ENCODE results near the gene HACE1. TPM values are rescaled to one million over a fixed set of nuclear protein-coding genes. Genes with fewer than 3 reads are reported as not detected.

The HACE1 gene
- total RNA-seq, 1 experiment from 2014 or later: 13.0 TPM

DNA sequence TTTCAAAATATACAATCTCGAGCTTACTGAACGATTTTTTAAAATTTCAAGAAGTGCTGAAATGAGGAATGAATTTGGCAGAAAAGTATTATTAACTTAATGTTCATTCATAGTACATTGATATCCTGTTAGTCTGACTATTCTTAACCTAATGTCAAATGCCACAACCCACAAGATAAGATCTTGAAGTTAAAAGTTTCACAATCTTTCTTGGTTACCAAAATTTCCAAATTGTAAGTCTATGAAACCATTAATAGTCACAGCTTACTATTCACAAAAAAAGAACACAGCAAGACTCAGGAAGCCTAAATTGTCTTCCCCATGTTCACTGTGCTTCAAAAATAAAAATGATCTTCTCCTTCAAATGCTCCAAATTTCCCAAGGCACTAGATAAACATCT is 71.3 kb downstream of the HACE1 start:
- Histone ChIP-seq H3K27me3 (ENCODE audit: control insufficient read depth, insufficient read depth, low read length) (no peaks in the 10 kb centered on the region), H3K27ac (ENCODE audit: low read length) (no peak overlapping the region), H3K36me3 (ENCODE audit: control insufficient read depth, insufficient read depth, low read length) (peaks cover 5% of the 10 kb centered on the region; the same call in 1 of the 2 replicates), H3K4me1 (ENCODE audit: control insufficient read depth, insufficient read depth, low read length) (peaks cover 8% of the 10 kb centered on the region; the same call in 1 of the 2 replicates), H3K9me3 (ENCODE audit: control insufficient read depth, insufficient read depth, low read depth, low read length) (no peaks in the 10 kb centered on the region), H3K4me3 (ENCODE audit: low read depth in 2 of 2, low read length in 2 of 2) (no peak overlapping the region)
- intact Hi-C loops (cut with micrococcal nuclease; ENCODE audit: unreplicated experiment): loop anchor here (2.0 kb wide), 1 partner anchor 290 kb away; no protein-coding TSS in a partner anchor
- TF ChIP-seq, protein P1, sequence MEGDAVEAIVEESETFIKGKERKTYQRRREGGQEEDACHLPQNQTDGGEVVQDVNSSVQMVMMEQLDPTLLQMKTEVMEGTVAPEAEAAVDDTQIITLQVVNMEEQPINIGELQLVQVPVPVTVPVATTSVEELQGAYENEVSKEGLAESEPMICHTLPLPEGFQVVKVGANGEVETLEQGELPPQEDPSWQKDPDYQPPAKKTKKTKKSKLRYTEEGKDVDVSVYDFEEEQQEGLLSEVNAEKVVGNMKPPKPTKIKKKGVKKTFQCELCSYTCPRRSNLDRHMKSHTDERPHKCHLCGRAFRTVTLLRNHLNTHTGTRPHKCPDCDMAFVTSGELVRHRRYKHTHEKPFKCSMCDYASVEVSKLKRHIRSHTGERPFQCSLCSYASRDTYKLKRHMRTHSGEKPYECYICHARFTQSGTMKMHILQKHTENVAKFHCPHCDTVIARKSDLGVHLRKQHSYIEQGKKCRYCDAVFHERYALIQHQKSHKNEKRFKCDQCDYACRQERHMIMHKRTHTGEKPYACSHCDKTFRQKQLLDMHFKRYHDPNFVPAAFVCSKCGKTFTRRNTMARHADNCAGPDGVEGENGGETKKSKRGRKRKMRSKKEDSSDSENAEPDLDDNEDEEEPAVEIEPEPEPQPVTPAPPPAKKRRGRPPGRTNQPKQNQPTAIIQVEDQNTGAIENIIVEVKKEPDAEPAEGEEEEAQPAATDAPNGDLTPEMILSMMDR (IDR thresholded peaks at IDR 0.05): no peak
- ChIA-PET CTCF (no interaction called here), POLR2A (no interaction called here)
- ATAC-seq (no peak), DNase-seq (ENCODE audit: low read depth, low spot score) (no peak)
- in situ Hi-C loops (cut with HindIII; ENCODE audit: low pct_unique_long_range_greater_than_20kb, low sequenced_read_pairs): no loop called here
- BruUV-seq (replicated peaks): no TSS peak

DNA sequence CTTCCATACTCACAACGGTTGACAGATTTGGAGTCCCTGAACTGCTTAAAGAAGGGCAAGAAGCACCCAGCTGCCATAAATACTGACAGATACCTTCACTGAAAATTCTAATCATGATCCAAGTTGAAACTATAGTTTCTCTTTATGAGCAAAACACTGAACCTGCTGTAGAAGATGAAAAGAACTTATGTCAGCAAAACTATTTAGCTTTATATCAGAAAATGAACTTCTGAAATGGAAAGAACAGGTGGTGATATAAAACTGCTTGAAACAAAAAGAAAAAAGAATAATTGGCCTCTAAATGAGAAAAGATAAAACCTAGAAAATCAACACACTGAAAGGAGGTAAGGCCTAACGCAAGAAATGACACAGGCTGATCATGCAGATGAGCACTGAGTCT is 72.4 kb downstream of the HACE1 start:
- in situ Hi-C loops (cut with HindIII; ENCODE audit: low pct_unique_long_range_greater_than_20kb, low sequenced_read_pairs): no loop called here
- H3K9me3 ChIP-seq (ENCODE audit: control insufficient read depth, insufficient read depth, low read depth, low read length): no peaks in the 10 kb centered on the region
- intact Hi-C loops (cut with micrococcal nuclease; ENCODE audit: unreplicated experiment): no loop called here
- BruUV-seq (replicated peaks): no TSS peak
- H3K4me1 ChIP-seq (ENCODE audit: control insufficient read depth, insufficient read depth, low read length): peaks cover 5% of the 10 kb centered on the region; the same call in 1 of the 2 replicates
- TF ChIP-seq SIN3A (IDR thresholded peaks at IDR 0.05; ENCODE audit: borderline replicate concordance, insufficient read depth, low read depth, low read length): no peak
- TF ChIP-seq, protein P1 (IDR thresholded peaks at IDR 0.05): no peak
- no peak for TF ChIP-seq POLR2AphosphoS5 (IDR thresholded peaks at IDR 0.05; ENCODE audit: low read depth, low read length)
- no peak for TF ChIP-seq TCF7L2 (IDR thresholded peaks at IDR 0.05; ENCODE audit: low read depth, low read length)
- TF ChIP-seq, protein P2, sequence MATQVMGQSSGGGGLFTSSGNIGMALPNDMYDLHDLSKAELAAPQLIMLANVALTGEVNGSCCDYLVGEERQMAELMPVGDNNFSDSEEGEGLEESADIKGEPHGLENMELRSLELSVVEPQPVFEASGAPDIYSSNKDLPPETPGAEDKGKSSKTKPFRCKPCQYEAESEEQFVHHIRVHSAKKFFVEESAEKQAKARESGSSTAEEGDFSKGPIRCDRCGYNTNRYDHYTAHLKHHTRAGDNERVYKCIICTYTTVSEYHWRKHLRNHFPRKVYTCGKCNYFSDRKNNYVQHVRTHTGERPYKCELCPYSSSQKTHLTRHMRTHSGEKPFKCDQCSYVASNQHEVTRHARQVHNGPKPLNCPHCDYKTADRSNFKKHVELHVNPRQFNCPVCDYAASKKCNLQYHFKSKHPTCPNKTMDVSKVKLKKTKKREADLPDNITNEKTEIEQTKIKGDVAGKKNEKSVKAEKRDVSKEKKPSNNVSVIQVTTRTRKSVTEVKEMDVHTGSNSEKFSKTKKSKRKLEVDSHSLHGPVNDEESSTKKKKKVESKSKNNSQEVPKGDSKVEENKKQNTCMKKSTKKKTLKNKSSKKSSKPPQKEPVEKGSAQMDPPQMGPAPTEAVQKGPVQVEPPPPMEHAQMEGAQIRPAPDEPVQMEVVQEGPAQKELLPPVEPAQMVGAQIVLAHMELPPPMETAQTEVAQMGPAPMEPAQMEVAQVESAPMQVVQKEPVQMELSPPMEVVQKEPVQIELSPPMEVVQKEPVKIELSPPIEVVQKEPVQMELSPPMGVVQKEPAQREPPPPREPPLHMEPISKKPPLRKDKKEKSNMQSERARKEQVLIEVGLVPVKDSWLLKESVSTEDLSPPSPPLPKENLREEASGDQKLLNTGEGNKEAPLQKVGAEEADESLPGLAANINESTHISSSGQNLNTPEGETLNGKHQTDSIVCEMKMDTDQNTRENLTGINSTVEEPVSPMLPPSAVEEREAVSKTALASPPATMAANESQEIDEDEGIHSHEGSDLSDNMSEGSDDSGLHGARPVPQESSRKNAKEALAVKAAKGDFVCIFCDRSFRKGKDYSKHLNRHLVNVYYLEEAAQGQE (IDR thresholded peaks at IDR 0.05; ENCODE audit: insufficient read depth in 1 of 2, low read depth in 2 of 2, low read length in 1 of 2): no peak
- ChIA-PET POLR2A (no interaction called here), CTCF (no interaction called here)
- peaks cover 5% of the 10 kb centered on the region; the same call in 1 of the 2 replicates for H3K36me3 ChIP-seq (ENCODE audit: control insufficient read depth, insufficient read depth, low read length)
- no peaks in the 10 kb centered on the region for H3K27me3 ChIP-seq (ENCODE audit: control insufficient read depth, insufficient read depth, low read length)
- DNase-seq (ENCODE audit: low read depth, low spot score) (no peak), ATAC-seq (no peak)
- no peak overlapping the region for H3K27ac ChIP-seq (ENCODE audit: low read length)
- no peak overlapping the region for H3K4me3 ChIP-seq (ENCODE audit: low read depth in 2 of 2, low read length in 2 of 2)
